Measurements from ENCODE around the gene SMPD2.

DNA sequence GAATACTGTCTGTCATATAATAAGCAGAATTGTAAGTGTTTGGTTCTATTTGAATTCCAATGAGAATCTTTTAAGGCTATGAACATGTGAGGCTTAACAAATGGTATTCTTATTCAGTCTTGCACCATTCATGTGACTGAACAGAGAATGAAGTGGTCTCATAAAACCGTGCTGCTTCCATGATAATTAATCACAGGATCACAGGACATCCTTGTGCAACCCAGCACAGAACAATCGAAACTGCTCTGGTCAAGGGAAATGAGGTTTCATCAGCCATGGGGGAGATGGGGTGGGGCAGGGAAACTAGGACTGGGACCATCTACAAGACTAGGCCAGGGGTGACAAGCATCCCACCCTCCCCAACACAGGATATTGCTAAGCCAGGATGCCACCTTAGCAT, 6.1 kb upstream of the SMPD2 start:
- TF ChIP-seq, protein P1, sequence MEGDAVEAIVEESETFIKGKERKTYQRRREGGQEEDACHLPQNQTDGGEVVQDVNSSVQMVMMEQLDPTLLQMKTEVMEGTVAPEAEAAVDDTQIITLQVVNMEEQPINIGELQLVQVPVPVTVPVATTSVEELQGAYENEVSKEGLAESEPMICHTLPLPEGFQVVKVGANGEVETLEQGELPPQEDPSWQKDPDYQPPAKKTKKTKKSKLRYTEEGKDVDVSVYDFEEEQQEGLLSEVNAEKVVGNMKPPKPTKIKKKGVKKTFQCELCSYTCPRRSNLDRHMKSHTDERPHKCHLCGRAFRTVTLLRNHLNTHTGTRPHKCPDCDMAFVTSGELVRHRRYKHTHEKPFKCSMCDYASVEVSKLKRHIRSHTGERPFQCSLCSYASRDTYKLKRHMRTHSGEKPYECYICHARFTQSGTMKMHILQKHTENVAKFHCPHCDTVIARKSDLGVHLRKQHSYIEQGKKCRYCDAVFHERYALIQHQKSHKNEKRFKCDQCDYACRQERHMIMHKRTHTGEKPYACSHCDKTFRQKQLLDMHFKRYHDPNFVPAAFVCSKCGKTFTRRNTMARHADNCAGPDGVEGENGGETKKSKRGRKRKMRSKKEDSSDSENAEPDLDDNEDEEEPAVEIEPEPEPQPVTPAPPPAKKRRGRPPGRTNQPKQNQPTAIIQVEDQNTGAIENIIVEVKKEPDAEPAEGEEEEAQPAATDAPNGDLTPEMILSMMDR (IDR thresholded peaks at IDR 0.05) = no peak
- no peak for TF ChIP-seq POLR2A (IDR thresholded peaks at IDR 0.05)
